Hepatocyte (in vitro differentiated cells): ENCODE measurements around the gene EXD3. TPM values are rescaled to one million over a fixed set of nuclear protein-coding genes. Genes with fewer than 3 reads are reported as not detected.

Source experiments
- DNase-seq: peaks from one replicate; pipeline ENCODE4 v3.0.0-alpha.2; 2016; ENCODE audit warnings: low spot score
- H2AFZ ChIP-seq: fragments of 200-600 bp; sonication (generic); 2 replicates; pipeline ENCODE4 v1.6.0; 2016; ENCODE audit warnings: antibody characterized with exemption, mild to moderate bottlenecking
- H3K27ac ChIP-seq: fragments of 200-600 bp; sonication (generic); 2 replicates; pipeline ENCODE4 v1.5.1; 2016; ENCODE audit warnings: mild to moderate bottlenecking
- H3K27me3 ChIP-seq: fragments of 200-600 bp; sonication (generic); 2 replicates; pipeline ENCODE4 v1.6.1; 2016
- H3K36me3 ChIP-seq: fragments of 200-600 bp; sonication (generic); replicated peaks from 2 replicates; pipeline ENCODE4 v1.5.1; 2016; ENCODE audit warnings: low read depth; ENCODE audit not compliant: insufficient read depth
- H3K4me1 ChIP-seq: fragments of 200-600 bp; sonication (generic); 2 replicates; pipeline ENCODE4 v1.5.1; 2016; ENCODE audit warnings: mild to moderate bottlenecking, moderate library complexity; ENCODE audit not compliant: insufficient read depth
- H3K4me2 ChIP-seq: fragments of 200-600 bp; sonication (generic); 2 replicates; pipeline ENCODE4 v1.6.0; 2016
- H3K4me3 ChIP-seq: fragments of 200-600 bp; sonication (generic); 2 replicates; pipeline ENCODE4 v1.5.1; 2016; ENCODE audit warnings: mild to moderate bottlenecking
- H3K79me2 ChIP-seq: fragments of 200-600 bp; sonication (generic); 2 replicates; pipeline ENCODE4 v1.6.0; 2017; ENCODE audit warnings: mild to moderate bottlenecking
- H3K9me2 ChIP-seq: fragments of 200-600 bp; sonication (generic); replicated peaks from 2 replicates; pipeline ENCODE4 v1.6.0; 2017; ENCODE audit warnings: mild to moderate bottlenecking; ENCODE audit not compliant: insufficient read depth
- H3K9me3 ChIP-seq: fragments of 200-600 bp; sonication (generic); 2 replicates; pipeline ENCODE4 v1.5.1; 2016; ENCODE audit warnings: low read depth, mild to moderate bottlenecking
- H4K20me1 ChIP-seq: fragments of 200-600 bp; sonication (generic); 2 replicates; pipeline ENCODE4 v1.6.0; 2016; ENCODE audit warnings: mild to moderate bottlenecking; ENCODE audit not compliant: insufficient read depth, poor library complexity, severe bottlenecking
- CTCF ChIP-seq: fragments of 200-600 bp; sonication (generic); IDR thresholded peaks from 2 replicates; pipeline ENCODE4 v1.5.1; 2016; ENCODE audit warnings: antibody characterized with exemption, mild to moderate bottlenecking; ENCODE audit not compliant: poor library complexity
- EZH2 ChIP-seq: fragments of 200-600 bp; sonication (generic); IDR thresholded peaks from 2 replicates; pipeline ENCODE4 v1.6.1; 2016; ENCODE audit warnings: antibody characterized with exemption, mild to moderate bottlenecking, borderline replicate concordance
- EZH2phosphoT487 ChIP-seq: fragments of 200-600 bp; sonication (generic); IDR thresholded peaks from one replicate; pipeline ENCODE4 v1.6.1; 2018; ENCODE audit warnings: antibody characterized with exemption, mild to moderate bottlenecking, low read depth, moderate library complexity; ENCODE audit not compliant: unreplicated experiment, severe bottlenecking
- WGBS: methylation state at CpG from one replicate; pipeline ENCODE4 v1.1.6; 2016; ENCODE audit warnings: low lambda C conversion rate; ENCODE audit errors: missing lambda C conversion rate; 5-methylcytosine and 5-hydroxymethylcytosine counted together
- polyA plus RNA-seq: library from polyadenylated mRNA; unstranded; fragments of >200 nt; fragmentation: Nextera tagmentation; extraction: Ambion mirVana; gene quantifications from 2 replicates; pipeline ENCODE4 v1.2.1, GENCODE V29; 2016
- total RNA-seq: library from RNA; depleted of rRNA; stranded (reverse); fragments of >200 nt; gene quantifications from 2 replicates; pipeline ENCODE4 v1.2.3, GENCODE V29; 2014

EXD3 gene
- total and polyA plus RNA-seq, 2 experiments from 2014 or later, result 11.8 to 21.6 TPM

DNA sequence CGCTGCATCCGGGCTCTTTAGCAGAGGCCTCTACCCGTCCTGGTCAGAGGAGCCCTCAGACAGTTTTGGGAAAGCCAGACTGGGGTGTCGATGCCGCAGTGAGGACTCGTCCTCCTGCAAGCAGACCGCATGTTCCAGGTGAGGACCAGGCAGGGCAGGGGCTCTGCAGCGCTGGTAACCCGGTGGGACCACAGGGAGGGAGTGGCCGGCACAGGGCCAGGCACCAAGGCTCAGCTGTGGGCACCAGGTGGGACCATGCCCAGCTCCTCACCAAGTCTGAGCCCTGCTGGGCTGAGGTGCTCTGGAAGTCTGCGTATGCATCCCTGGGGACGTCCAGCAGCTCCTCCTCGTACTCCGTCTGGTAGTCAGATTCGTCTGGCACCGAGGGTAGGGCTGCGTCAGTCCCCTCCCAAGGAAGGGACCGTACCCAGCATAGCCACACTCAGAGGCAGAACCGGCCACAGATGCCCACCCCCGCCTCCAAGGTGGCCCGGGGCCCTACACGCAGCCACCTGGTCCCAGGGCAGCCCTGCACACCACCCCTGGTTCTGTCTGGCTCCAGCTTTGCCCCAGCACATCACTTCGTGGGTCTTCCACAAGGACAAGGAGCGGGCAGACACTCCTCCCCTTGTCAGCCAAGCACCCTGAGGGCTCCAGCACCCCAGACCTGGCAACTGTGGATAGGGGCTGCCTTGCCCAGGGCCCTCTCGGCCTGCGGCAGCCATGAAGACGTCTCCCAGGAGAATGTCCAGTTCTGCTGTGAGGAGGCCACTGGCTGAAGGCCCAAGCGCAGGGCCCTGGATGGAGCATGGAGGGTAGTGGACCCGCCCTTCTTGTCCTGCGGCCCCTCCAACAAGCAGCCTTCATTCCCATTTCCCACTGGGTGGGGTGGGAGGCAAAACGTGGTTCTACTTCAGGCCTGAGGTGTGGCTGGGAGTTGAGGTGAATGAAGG, 37.7 kb upstream of the EXD3 start:
- WGBS, result 95% methylated on average over 28 of the region's 31 CpGs
- H3K27ac ChIP-seq, result no peak overlapping the region

GRCh38 chr9:137459601-137460362, 36.8 kb upstream of the EXD3 start:
- Histone ChIP-seq H3K36me3 (no peaks in the 10 kb centered on the region), H3K9me3 (no peaks in the 10 kb centered on the region), H3K9me2 (no peaks in the 10 kb centered on the region), H2AFZ (peak overlapping the region; percentile 92), H3K27ac (peak overlapping the region; percentile 74), H3K79me2 (peaks cover 11% of the 10 kb centered on the region), H4K20me1 (peaks cover 3% of the 10 kb centered on the region), H3K4me3 (no peak overlapping the region), H3K4me1 (peaks cover 4% of the 10 kb centered on the region), H3K27me3 (no peaks in the 10 kb centered on the region), H3K4me2 (peak overlapping the region; percentile 95)
- TF ChIP-seq CTCF (no peak), EZH2 (no peak), EZH2phosphoT487 (no peak)
- 67% methylated on average over 14 of the region's 15 CpGs for WGBS
- DNase-seq, result no peak

More for the DNA sequence above, 37.7 kb upstream of the EXD3 start:
- Histone ChIP-seq H3K27me3 (no peaks in the 10 kb centered on the region), H3K4me3 (no peak overlapping the region), H2AFZ (no peak overlapping the region), H3K36me3 (no peaks in the 10 kb centered on the region), H3K4me1 (peaks cover 4% of the 10 kb centered on the region), H3K4me2 (no peak overlapping the region), H3K9me3 (no peaks in the 10 kb centered on the region), H3K9me2 (no peaks in the 10 kb centered on the region), H3K79me2 (peaks cover 11% of the 10 kb centered on the region), H4K20me1 (peaks cover 3% of the 10 kb centered on the region)
- DNase-seq, result no peak
- TF ChIP-seq CTCF (no peak), EZH2 (no peak), EZH2phosphoT487 (no peak)

GRCh38 chr9:137459152-137459600, 36.2 kb upstream of the EXD3 start, which contains the start of gene NSMF:
Gene NSMF (minus strand): TSS chr9:137459334. CDS start chr9:137459102, 232 bp downstream.
- Histone ChIP-seq H3K36me3 (no peaks in the 10 kb centered on the region), H4K20me1 (peaks cover 3% of the 10 kb centered on the region), H3K4me3 (peak within 1 kb of the TSS; percentile 80), H3K27me3 (no peaks in the 10 kb centered on the region), H3K27ac (peak within 1 kb of the TSS; percentile 74), H3K79me2 (peaks cover 11% of the 10 kb centered on the region), H3K4me1 (peaks cover 4% of the 10 kb centered on the region), H2AFZ (peak within 1 kb of the TSS; percentile 92), H3K9me2 (no peaks in the 10 kb centered on the region), H3K4me2 (peak within 1 kb of the TSS; percentile 99), H3K9me3 (no peaks in the 10 kb centered on the region)
- WGBS, result under 1% methylated on average over 49 of the region's 62 CpGs
- TF ChIP-seq EZH2phosphoT487 (no peak), CTCF (no peak), EZH2 (no peak)
- DNase-seq, result peak; percentile 98
